Measurements from ENCODE around the gene METTL25B.

The METTL25B gene

DNA sequence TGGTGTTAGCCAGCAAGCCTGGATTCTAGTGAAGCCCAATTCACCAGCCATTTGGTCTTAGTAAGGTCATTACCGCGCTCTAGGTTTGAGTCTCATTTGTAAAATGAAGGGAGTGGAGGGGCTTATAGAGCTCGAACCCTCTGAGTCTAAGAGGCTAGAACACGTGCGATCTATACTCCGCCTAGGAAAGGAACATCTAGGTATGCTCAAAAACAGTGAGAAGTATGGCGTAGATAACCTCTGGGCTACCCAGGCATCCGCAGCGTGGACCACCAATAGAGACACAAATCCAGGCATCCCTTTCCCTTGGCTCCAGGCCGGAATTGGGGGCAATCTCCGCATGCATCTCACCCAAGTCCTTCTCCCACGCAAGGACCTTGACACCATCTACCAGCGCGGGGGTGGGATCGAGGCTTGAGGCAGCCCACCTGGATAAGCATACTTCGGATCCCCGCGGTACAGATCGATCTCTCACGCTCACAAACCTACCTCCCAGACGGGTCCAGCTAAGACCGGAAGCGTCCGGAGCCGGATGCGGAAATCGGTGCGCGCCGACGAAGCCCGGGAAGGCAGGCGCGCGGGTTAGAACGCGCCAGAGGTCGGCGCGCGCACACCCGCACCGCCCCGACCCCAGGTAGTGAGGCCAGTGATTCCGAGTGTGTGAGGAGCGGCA, at the start of gene METTL25B:
Gene METTL25B, plus strand, starts transcription at position 544 of the 673 bp plus-strand sequence. CDS start 636 bp downstream, outside the sequence.
- DNase-seq (ENCODE audit: low spot score) = peak; percentile 85

DNA sequence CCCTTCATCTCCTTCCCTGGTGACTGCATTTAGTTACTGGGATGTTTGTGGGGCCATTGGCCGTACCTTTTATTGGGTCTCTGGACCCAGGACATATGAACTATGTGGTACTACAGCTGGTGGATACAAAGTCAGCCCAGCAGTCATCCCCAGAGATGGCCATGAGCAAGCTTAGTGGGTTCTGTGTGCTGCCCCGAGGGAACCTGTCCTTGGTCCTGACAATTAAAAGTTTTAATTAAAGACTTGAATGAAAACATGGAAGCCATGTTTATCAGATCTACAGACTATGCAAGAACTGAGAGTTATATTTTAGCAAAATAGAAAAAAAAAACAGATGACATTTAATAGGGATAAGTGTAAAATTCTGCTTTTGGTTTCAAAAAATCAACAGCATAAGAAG, 48.2 kb upstream of the METTL25B start:
- no peak for DNase-seq (ENCODE audit: low spot score)

DNA sequence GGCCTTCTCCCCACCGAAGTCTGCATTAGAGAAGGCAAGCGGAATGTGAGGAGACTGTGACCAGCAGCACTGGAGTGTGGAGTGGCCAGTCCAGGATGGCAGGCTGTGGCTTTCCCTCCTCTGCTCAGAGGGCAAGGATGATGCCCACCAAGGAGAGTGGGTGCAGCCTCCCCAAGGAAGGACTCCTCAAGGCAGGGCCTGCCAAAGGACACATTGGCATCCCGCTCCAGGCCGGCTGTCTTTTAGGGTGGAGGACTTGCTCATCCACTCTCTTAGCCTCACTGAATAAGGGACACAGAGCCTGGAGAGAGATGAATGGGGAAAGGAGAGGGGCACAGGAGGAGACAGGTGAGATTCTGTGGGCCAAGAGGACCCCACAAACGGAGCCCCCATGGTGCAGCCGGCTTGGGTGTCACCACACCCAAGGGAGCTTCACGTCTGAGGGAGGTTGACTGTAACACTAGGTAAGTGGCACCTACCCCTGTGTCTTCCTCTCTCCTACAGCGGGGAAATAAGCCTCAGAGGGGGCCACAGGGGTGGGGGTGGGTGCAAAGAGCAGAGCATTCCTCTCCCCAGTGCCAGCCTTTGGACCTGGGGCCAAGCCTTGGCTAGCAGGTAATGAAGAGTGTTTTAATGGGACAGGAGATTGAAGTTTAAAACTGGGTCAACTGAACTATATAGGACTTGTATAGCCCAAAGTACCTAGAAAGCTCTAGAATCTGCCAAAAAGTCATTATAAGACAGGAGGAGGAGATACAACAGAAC, 46.9 kb upstream of the METTL25B start:
- no peak for DNase-seq (ENCODE audit: low spot score)

DNA sequence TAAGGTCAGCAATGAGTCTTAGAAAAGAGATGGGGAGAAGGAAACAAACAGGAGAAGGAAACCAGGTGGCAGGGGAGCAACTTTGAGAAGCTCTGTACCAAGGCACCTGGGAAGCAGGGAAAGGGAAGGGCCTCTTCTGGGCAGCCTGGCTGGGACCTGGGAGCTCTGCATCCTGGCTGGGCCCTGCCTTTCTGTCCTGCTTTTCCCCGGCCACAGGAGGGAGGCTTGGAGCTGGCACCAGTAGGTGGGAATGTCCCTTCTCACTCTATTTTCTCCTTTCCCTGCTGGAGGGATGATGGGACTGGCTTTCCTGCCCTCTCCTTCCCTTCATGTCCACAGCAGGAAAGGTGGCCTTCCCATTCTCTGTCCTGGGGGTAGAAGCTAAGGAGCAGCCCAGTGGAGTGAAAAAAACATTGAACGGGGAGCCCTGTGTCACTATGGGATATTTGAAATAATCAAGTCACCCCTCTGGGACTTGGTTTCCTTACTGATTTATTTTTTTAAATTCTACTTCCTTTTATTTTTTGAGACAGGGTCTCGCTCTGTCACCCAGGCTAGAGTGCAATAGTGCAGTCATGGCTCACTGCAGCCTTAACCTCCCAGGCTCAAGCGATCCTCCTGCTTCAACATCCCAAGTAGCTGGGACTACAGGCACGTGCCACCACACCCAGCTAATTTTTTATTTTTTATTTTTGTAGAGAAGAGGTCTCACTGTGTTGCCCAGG, 45.9 kb upstream of the METTL25B start:
- DNase-seq (ENCODE audit: low spot score) = no peak

DNA sequence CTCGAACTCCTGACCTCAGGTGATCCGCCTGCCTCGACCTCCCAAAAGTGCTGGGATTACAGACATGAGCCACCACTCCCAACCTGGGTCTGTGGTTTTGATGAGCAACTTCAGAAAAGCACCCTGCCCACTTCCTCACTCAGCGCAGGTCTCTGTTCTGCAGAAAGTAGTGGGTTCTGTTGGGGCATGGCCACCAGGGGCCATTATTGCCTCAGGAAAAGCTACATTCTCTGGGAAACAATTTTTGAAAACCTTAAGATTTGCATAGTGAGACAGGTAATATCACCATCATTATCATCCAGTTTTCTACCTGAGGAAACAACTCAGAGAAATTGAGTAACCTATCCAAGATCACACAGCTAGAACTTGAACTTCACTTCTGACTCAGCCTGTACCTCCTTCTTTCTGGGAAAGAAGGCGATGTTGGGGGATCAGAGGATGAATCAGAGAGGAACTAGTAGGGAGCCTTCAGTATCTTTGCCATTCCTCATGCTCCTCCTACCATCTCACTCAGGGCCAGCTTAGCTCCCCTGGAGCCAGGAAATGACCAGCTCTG, 44.0 kb upstream of the METTL25B start:
- DNase-seq (ENCODE audit: low spot score) = no peak

DNA sequence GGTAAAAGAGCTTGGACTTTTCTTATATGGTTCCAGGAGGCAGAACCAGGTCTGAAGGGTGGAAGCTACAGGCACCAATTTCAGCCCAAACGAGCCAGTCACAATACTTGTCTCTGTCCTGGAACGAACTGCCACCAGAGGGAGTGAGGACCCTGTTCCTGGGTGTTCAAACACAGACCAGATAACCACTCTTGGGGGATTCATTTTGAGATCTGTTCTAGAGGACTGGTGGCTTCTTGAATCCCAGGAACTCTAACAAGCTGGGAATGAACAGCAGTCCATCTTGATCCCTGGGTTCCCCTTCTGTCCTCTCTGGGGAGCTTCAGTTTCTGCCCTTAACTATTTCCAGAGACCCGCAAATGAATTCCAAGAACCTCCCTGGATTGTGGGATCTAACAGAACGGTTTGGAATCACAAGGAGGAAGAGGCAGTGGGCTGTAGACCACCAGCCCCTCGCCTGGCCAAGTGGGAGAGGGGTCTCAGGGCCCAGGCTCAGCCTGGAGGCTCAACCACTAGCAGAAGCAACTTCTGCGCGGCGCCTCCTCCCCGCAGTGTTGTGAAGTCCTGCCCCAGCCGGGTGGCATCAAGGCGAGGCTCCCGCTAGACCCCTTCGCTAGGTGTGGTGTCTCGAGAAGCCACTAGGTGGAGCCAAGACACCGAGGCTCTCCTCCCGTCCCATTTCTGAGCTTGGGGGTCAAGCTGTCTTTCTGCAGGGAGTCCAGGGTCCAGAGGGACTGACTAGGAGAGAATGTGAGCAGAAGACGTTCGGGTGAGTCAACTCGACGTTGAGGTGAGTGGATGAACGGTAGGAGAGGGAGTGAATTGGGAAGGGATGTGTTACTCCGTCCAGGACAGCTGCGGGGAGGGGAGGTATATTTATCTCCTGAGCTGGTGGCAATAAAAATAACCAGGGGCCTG, 39.0 kb upstream of the METTL25B start:
- peak; percentile 85 for DNase-seq (ENCODE audit: low spot score)

DNA sequence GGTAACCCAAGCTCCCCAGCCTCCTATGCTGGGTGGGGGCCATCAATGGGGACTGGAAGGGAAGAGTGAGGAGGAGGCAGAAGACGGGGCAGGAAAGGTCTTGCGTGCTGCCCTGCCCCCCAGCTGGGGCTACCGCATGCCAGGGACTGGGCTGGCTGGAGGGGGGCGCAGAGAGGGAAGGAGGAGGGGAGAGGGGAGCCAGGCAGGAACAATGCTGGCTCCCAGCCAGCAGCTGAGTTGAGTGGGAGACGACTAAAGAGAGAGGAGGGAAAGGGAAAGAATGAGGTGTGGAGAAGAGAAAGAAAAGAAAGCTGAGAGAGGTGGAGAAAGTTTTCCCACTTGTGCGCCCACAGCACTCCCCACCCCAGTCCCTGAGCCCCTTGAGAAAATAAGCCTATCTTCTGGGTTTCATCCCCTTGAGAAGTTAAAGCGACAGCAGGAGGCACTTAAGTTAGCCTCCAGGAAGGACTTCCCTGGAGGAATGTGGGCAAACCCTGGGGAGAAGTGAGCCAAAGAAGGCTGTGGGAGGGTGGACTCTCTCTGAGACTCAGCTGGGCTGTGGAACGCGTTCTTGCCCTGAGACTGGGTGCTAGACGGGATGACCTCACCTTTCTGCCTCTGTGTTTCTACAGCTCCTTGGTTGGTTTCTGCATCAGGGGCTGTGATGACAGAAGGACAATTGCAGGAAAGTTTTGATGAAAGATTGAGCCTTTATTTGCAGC, 38.2 kb upstream of the METTL25B start:
- DNase-seq (ENCODE audit: low spot score) = no peak

DNA sequence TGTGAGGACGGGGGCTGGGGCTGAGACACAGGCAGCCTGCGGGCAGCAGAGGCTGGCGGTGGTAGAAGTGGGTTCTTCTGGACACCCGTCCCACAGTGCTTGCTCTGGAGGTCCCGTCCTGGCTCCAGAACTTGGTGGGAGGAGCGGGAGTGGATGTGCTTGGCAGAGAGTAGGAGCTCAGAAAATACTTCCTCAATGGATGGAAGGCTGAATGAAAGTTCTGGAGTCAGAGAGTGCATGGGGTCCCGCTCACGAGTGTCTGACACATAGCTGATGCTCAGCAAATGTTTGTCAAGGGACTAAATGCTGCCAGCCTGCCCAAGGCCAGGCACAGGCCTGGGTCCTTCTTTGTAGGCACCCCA, 37.6 kb upstream of the METTL25B start:
- no peak for DNase-seq (ENCODE audit: low spot score)

DNA sequence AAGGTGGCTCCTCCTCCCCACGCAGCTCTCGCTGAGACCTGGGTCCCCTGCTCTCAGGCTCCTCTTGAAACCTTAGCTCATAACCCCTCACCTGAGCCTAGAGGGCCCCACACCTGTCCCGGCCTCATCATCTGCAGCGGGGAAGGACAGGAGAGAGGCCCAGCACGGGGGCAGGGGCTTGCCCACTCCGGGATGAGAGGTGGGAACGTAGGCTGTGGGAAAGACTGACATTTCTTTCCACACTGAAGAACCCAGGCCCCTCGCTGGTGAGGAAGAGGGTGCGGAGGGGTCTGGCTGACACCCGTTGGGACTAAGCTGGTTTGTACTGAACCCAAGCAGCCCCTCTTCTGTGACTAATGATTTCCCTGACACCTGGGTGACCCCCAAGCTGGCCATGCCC, 37.1 kb upstream of the METTL25B start:
- no peak for DNase-seq (ENCODE audit: low spot score)

DNA sequence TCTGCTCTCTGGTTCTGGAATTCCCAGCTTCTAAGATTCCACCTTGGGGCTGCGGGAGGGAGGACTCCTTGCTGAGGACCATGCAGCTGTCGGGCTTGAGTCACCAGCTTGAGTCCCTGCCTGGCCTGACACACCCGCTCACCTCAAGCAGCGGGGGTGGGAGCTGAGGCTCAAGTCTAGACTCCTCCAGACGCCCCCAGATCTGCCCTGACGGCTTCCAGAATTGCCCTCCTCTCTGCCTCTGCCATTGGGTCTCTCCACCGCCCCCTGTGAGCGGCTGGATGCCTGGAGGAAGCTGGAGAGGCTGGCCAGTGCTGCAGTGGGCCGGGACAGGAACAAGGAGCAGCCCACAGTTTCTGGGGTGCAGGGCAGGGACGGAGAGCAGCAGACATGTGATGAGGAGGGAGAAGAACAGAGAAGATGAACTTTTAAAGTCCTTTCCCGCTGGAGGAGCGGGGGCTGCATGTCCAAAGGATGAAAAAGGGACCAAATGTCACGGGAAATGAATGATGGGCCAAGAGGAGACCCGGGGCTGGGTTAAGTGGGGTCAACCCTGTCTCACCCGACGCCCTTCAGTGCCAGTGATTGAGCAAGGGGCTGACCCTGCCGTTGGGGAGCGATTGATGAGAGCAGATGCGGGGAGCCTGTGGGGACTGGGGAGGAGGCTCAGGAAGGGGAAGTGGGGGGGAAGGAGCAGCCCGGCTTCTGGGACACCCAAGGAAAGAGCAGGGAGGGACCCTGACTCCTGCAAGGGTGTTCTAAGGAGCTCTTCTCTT, 36.4 kb upstream of the METTL25B start:
- no peak for DNase-seq (ENCODE audit: low spot score)

DNA sequence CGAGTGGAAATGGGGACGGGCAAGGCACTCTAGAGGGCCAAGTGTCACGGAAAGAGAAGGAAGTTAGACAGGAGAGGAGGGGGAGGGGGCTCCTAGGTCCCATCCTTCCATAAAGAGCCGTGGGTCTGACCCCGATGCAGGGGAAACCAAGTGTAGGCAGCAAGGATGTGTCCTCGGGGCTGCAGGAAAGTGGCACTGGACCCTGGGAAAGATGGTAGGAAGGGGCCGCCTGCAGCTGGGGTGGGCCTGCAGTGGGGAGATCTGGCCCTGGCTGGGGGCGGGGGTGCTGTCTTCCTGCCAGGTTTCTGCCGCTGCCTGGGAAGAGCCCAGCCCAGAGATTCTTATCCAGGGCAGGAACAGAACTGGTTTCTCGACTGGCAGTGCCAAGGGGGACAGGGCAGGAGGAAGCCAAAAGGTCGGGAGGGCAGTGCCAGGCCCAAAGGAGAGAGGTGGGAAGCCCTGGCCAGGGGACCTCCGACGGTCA, 35.8 kb upstream of the METTL25B start:
- no peak for DNase-seq (ENCODE audit: low spot score)

DNA sequence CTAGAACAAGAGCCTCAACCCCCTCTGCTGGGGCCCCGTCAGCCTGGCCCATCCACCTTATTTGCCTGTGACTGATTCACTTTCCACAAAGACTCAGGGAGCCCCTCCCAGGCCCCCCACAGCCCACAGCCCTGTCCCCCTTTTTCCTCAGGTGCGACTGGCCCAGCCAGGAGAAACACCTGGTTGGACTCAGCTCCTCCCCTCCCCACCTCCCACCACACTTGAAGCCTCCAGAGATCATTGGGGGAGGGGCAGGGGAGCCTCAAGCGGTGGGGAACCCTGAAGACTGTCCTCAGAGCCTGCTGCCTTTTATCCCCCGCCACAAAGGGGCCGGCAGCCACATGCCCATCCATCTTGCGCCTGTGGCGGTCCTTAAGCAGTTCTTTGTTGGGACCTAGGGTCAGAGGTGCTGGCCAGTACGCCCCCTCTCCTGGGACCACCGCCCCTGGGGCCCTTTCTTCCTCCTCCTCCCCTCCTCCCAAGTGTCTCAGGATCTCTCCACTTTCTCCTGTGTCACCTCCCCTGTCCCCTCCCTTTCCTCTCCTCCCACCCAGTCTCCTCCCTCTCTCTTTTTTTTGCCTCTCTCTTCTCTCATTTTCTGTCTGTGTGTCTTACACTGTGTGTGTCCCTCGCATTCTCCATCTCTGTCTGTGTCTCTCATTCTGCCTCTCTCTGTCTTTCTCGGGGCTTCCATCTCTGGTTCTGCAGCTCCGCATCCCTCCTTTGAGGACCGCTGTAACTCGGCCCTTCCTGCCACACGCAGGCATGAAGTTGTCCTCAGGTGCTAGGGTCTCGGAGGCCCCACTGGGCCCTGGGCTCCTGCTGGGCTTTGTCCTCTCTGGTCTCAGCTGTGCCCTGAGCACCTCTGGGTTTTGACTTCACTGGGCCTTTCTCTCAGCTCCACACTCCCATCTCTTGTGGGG, 35.1 kb upstream of the METTL25B start:
- no peak for DNase-seq (ENCODE audit: low spot score)

DNA sequence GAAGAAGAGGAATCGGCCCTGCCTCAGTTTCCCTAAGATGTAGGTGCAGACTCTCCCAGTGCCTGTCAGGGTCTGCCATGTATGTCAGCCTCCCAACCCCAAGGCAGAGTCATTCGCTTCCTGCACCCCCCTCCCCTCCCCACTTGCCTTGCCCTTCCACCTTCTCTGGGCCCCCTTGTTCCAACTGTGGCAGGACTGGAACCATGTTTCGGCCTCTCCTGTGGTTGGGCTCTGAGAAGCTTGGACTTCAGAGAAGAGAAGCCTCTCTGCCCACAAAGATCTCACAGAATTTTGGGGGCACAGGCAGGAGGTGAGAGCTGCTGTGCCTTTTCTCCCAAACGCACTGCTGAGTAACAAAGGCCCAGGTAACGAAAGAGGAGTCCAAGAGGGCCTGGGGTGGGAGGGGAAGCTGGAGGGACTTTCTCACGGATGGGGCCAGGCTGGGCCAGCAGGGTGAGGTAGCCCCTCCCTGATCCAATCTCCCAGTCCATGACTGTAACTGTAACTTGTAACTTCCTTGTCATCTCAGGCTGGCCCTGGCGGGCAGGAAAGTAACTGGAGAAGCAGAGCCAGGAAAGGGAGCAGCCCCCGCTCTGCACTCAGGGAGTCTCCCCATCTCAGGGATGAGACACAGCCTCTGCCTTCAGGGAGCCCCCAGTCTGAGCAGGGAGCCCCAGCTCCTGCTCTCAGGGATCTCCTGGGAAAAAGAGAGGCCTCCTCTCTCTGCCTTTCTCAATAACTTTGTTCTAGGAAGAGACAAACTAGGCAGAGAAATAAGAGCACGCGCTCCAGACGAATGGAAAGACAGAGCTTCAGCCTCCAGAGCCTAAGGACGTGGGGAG, 34.2 kb upstream of the METTL25B start:
- DNase-seq (ENCODE audit: low spot score) = no peak

DNA sequence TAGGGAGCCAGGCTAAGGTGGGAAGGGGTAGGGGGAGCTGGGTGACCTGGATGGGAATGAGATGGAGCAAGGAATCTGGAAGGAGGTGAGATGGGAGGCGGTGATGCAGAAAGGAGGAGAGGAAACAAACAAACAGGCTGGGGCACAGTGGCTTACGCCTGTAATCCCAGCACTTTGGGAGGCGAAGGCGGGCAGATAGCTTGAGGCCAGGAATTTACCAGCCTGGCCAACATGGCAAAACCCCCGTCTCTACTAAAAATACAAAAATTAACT, 33.6 kb upstream of the METTL25B start:
- DNase-seq (ENCODE audit: low spot score) = no peak

DNA sequence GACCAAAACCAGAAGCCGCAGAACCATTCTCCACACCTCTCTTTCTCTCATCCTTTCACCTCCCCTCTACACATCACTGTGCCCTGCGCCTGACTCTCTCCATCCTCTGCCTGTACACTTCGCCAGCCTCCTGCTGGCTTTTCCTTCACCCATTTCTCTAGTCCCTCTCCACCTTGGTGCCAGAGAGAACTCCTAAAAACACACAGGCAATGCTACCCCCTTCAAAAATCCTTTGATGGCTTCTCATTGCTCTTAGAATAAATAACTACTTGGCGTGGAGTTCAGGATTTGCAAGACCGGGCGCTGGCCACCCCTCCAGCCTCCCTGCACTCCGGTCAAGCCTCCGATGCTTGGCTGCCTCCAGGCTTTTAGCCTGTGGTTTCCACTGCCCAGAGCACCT, 31.5 kb upstream of the METTL25B start:
- no peak for DNase-seq (ENCODE audit: low spot score)

DNA sequence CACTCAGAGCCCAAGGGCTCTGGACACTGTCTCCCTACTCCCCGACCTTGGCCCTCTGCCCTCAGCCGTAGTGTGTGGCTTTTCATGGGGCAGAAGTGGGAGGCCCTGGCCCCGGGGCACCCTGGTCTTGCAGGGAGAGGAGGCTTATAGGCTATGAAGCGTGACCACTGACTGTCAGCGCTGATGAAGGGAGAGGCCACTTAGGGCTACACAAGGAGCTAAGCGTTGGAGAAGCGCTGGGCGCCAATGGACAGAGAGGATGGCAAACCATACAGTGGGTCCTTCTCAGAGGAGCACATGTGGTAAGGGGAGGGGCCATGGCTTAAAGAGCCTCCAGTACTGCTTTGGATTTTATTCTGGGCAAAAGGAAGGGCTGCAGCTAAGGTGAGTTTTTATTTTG, 30.8 kb upstream of the METTL25B start:
- DNase-seq (ENCODE audit: low spot score) = no peak

DNA sequence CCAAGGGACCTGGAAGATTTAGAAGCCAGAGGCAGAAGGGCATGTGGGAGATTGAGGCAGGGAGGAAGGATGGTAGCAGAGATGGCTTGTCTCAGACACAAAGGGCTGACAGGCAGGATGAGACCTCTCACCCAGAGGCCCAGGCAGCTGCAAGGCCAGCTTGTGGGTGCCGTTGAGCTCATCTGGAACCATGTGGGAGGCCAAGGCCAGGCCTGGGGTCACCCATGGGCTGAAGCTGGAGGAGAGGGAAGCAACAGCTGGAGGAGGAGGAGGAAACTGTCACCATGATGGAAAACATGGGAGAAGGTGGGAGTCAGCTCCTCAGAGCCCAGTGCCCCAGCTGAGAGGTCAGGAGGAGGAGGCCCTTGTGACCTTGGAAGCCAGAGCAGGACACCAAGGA, 29.3 kb upstream of the METTL25B start:
- DNase-seq (ENCODE audit: low spot score) = no peak

Data from COLO829 (cell line).